Esophagus muscularis mucosa (tissue), 4 donors: Measurements from ENCODE around the gene PRKACB. TPM values are rescaled to one million over a fixed set of nuclear protein-coding genes. Genes with fewer than 3 reads are reported as not detected.

Source experiments
- DNase-seq: peaks from one replicate; pipeline ENCODE4 v3.0.0-alpha.2; 2017; ENCODE audit errors: extremely low spot score
- H3K27ac ChIP-seq, 4 donors: fragments of 200-600 bp; sonication (generic); replicated peaks in 1 of 4; 1 replicate in 3 of 4; 2 replicates in 1 of 4; pipeline ENCODE4 v1.5.1; 2016 to 2019; ENCODE audit warnings: mild to moderate bottlenecking in 1 of 4
- H3K27me3 ChIP-seq, 4 donors: fragments of 200-600 bp; sonication (generic); one replicate each; pipeline versions ENCODE4 v1.5.1 to v1.6.0; 2016 to 2019
- H3K36me3 ChIP-seq, 4 donors: fragments of 200-600 bp; sonication (generic); one replicate each; pipeline ENCODE4 v1.5.1; 2016 to 2019
- H3K4me1 ChIP-seq, 4 donors: fragments of 200-600 bp; sonication (generic); one replicate each; pipeline ENCODE4 v1.5.1; 2016 to 2019
- H3K4me3 ChIP-seq, 4 donors: fragments of 200-600 bp; sonication (generic); 1 replicate in 2 of 4; 2 replicates in 2 of 4; pipeline ENCODE4 v1.5.1; 2016 to 2019; ENCODE audit warnings: mild to moderate bottlenecking in 4 of 4, moderate library complexity in 1 of 4
- H3K9me3 ChIP-seq, 4 donors: fragments of 200-600 bp; sonication (generic); 1 replicate in 3 of 4; 2 replicates in 1 of 4; pipeline ENCODE4 v1.5.1; 2016 to 2019
- CTCF ChIP-seq, 3 experiments: fragments of 200-600 bp in 2 of 3; fragments of 450-650 bp in 1 of 3; sonication (generic) in 2 of 3; IDR thresholded peaks; one replicate each; pipeline ENCODE4 v1.5.1; 2017 to 2019; ENCODE audit warnings: antibody characterized with exemption in 3 of 3, mild to moderate bottlenecking in 2 of 3, moderate library complexity in 1 of 3
- EP300 ChIP-seq: sonication (generic); formaldehyde crosslinking; IDR thresholded peaks from one replicate; pipeline ENCODE4 v1.6.1; 2017; ENCODE audit warnings: antibody characterized with exemption
- POLR2A ChIP-seq: fragments of 450-650 bp; IDR thresholded peaks from one replicate; pipeline ENCODE4 v1.6.1; 2017; ENCODE audit warnings: antibody characterized with exemption, moderate library complexity, mild to moderate bottlenecking, low read depth
- POLR2AphosphoS5 ChIP-seq, 2 donors: sonication (generic); formaldehyde crosslinking; IDR thresholded peaks; one replicate each; pipeline ENCODE4 v1.6.1; 2017; ENCODE audit warnings: antibody characterized with exemption in 2 of 2
- whole genome bisulfite sequencing: methylation state at CpG from one replicate; pipeline ENCODE4 v1.1.5; 2018; 5-methylcytosine and 5-hydroxymethylcytosine counted together
- intact Hi-C: fragments of 100-400 bp; cut with DNase I; formaldehyde crosslinking; loops from one replicate; pipeline ENCODE4 v1.15.1; 2023
- total RNA-seq, 4 donors: library from RNA; depleted of rRNA; stranded (reverse); fragments of >200 nt; gene quantifications; one replicate each; pipeline versions ENCODE4 v1.1.0 to v1.2.1, GENCODE V29; 2016

The PRKACB gene
- total RNA-seq, 4 donors from 2014 or later: 44.4 to 59.4 (median 52.3) TPM

DNA sequence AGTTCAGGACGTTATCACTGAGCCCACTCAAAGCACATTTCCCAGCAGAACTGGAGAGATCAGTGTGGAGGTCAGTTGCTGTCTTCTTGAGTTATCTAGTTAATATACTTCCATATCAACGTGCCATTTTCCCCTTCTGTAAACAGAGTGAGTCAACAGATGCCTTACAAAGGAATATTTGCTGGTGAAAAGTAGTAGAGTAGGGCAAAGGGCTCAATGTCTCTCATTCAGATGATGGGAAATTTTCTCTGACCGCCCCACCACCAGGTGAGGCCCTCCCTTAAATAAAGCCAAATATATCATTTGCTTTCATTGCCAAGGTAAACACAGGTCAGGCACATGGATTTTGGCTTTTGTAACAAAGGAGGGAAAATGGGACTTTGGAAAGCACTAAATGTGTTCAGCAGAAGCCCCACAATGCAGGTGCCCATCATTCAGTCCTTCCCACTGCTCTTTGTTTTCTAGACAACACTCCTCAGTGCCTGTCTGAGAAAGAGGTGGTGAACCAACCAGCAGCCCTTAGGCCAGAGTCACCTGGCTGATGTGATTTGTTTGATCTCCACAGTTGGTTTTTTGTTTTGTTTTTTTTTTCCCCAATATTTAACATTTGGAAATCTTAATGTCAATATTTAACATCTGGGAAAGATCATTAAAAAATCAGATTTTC is 116.9 kb downstream of the PRKACB start:
- H3K27ac ChIP-seq: no peak overlapping the region
- intact Hi-C loops: no loop called here
- 62% methylated on average over 3 of the region's 3 CpGs for WGBS

GRCh38 chr1:84264961-84265360 is 120.9 kb downstream of the PRKACB start:
- no peak for DNase-seq
- Histone ChIP-seq H3K36me3 (no peaks in the 10 kb centered on the region), H3K4me3 (no peak overlapping the region), H3K27me3 (no peaks in the 10 kb centered on the region), H3K9me3 (no peaks in the 10 kb centered on the region), H3K27ac (no peak overlapping the region), H3K4me1 (no peaks in the 10 kb centered on the region)
- WGBS: 83% methylated on average over 2 of the region's 2 CpGs
- TF ChIP-seq CTCF (IDR thresholded peaks at IDR 0.05): no peak
- no peak for TF ChIP-seq POLR2A
- no peak for TF ChIP-seq POLR2AphosphoS5 (IDR thresholded peaks at IDR 0.05)
- TF ChIP-seq EP300: no peak
- intact Hi-C loops: no loop called here

More for the DNA sequence above, 116.9 kb downstream of the PRKACB start:
- Histone ChIP-seq H3K4me3 (no peak overlapping the region), H3K27me3 (no peaks in the 10 kb centered on the region), H3K36me3 (no peaks in the 10 kb centered on the region), H3K4me1 (no peaks in the 10 kb centered on the region), H3K9me3 (no peaks in the 10 kb centered on the region)
- no peak for DNase-seq
- TF ChIP-seq POLR2A (no peak), CTCF (IDR thresholded peaks at IDR 0.05) (no peak), POLR2AphosphoS5 (IDR thresholded peaks at IDR 0.05) (no peak), EP300 (no peak)

- H3K9me3 ChIP-seq: no peaks in the 10 kb centered on the region
- no peak overlapping the region for H3K27ac ChIP-seq
- 95% methylated on average over 3 of the region's 3 CpGs for WGBS
- no peak overlapping the region for H3K4me3 ChIP-seq
- DNase-seq: no peak
- no peaks in the 10 kb centered on the region for H3K36me3 ChIP-seq
- no peaks in the 10 kb centered on the region for H3K4me1 ChIP-seq
- H3K27me3 ChIP-seq: no peaks in the 10 kb centered on the region
- intact Hi-C loops: no loop called here
- TF ChIP-seq POLR2A: no peak
- no peak for TF ChIP-seq EP300
- no peak for TF ChIP-seq POLR2AphosphoS5 (IDR thresholded peaks at IDR 0.05)
- no peak for TF ChIP-seq CTCF (IDR thresholded peaks at IDR 0.05)
These were observed 121.8 kb downstream of the PRKACB start for GRCh38 chr1:84265867-84266266.

DNA sequence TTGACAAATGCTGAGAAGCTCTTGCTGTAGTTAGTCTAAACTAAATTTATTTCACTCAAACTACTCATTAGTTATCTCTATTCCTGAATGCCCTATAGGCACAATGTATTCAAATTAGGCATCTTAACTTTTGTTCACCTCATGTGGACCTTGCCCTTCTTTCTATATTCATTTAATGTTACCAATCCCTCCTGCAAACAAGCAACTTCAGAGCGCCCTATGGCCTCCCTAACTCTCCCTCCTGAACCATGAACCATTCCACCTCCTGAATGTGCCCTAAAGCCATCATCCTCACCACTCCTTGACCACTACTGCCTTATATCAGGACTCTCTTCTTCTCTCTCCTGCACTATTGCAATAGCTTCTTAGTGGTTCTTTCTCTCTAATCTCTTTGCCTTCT is 122.7 kb downstream of the PRKACB start:
- no peak overlapping the region for H3K4me3 ChIP-seq
- H3K27ac ChIP-seq: no peak overlapping the region
- intact Hi-C loops: no loop called here
- DNase-seq: no peak
- no peak for TF ChIP-seq POLR2AphosphoS5 (IDR thresholded peaks at IDR 0.05)
- no peak for TF ChIP-seq POLR2A
- TF ChIP-seq CTCF (IDR thresholded peaks at IDR 0.05): no peak
- no peak for TF ChIP-seq EP300
- H3K9me3 ChIP-seq: no peaks in the 10 kb centered on the region
- WGBS: 0% methylated on average over 1 of the region's 1 CpG
- H3K4me1 ChIP-seq: peaks cover 0 to 3% (median 0%) of the 10 kb centered on the region in 4 donors
- H3K36me3 ChIP-seq: no peaks in the 10 kb centered on the region
- H3K27me3 ChIP-seq: no peaks in the 10 kb centered on the region

- Histone ChIP-seq H3K9me3 (no peaks in the 10 kb centered on the region), H3K36me3 (no peaks in the 10 kb centered on the region), H3K4me3 (no peak overlapping the region), H3K4me1 (peaks cover 0 to 3% (median 0%) of the 10 kb centered on the region in 4 donors), H3K27ac (no peak overlapping the region), H3K27me3 (no peaks in the 10 kb centered on the region)
- no peak for TF ChIP-seq POLR2A
- no peak for TF ChIP-seq POLR2AphosphoS5 (IDR thresholded peaks at IDR 0.05)
- no peak for TF ChIP-seq EP300
- TF ChIP-seq CTCF (IDR thresholded peaks at IDR 0.05): no peak
- no peak for DNase-seq
- intact Hi-C loops: no loop called here
These were observed 123.4 kb downstream of the PRKACB start for GRCh38 chr1:84267476-84267875.
